Measurements from ENCODE around the gene IRX2.

- no peak for TF ChIP-seq CTCF (IDR thresholded peaks at IDR 0.05; ENCODE audit: control extremely low read depth in 1 of 3, insufficient read depth in 1 of 3, low read depth in 1 of 3, low read length in 3 of 3)
- no peak for TF ChIP-seq SIN3A (conservative IDR thresholded peaks at IDR 0.05 in 1 of 2, IDR thresholded peaks at IDR 0.05 in 1 of 2; ENCODE audit: low read depth in 1 of 2, low read length in 2 of 2)
- TF ChIP-seq, protein P1, sequence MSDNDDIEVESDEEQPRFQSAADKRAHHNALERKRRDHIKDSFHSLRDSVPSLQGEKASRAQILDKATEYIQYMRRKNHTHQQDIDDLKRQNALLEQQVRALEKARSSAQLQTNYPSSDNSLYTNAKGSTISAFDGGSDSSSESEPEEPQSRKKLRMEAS (IDR thresholded peaks at IDR 0.05) = no peak
- TF ChIP-seq SAP30 (IDR thresholded peaks at IDR 0.05; ENCODE audit: insufficient read depth, insufficient replicate concordance, low read length) = no peak
Observed at GRCh38 chr5:2739360-2740050, 12.0 kb downstream of the IRX2 start.
